ENCODE data around the gene KRTAP12-2.

KRTAP12-2 gene

GRCh38 chr21:44684483-44684882, 17.8 kb upstream of the KRTAP12-2 start:
- no peaks in the 10 kb centered on the region for H3K79me2 ChIP-seq (ENCODE audit: insufficient read depth, low read length)
- H3K27me3 ChIP-seq (ENCODE audit: insufficient read depth, low read length, poor library complexity, severe bottlenecking): no peaks in the 10 kb centered on the region
- H3K4me1 ChIP-seq (ENCODE audit: insufficient read depth, low read length, poor library complexity, severe bottlenecking): no peaks in the 10 kb centered on the region
- no peak overlapping the region for H3K4me3 ChIP-seq (ENCODE audit: low read length, poor library complexity, severe bottlenecking)
- no peaks in the 10 kb centered on the region for H4K20me1 ChIP-seq (ENCODE audit: insufficient read depth, low read length, poor library complexity, severe bottlenecking)
- no peak overlapping the region for H2AFZ ChIP-seq (ENCODE audit: low read length)
- no peak overlapping the region for H3K9ac ChIP-seq (ENCODE audit: low read depth, low read length, poor library complexity, severe bottlenecking)
- H3K9me3 ChIP-seq (ENCODE audit: insufficient read depth, low read depth, low read length): no peaks in the 10 kb centered on the region
- no peaks in the 10 kb centered on the region for H3K36me3 ChIP-seq (ENCODE audit: insufficient read depth, low read length)
- no peak overlapping the region for H3K4me2 ChIP-seq (ENCODE audit: low read depth, low read length, poor library complexity, severe bottlenecking)
- TF ChIP-seq EZH2phosphoT487 (IDR thresholded peaks at IDR 0.05; ENCODE audit: borderline replicate concordance): no peak
- TF ChIP-seq CTCF (conservative IDR thresholded peaks at IDR 0.05; ENCODE audit: low read length): no peak
- no peaks in the 10 kb centered on the region for H3F3A ChIP-seq (ENCODE audit: low read depth)
- no peaks in the 10 kb centered on the region for H3K9me2 ChIP-seq (replicated peaks; ENCODE audit: low read depth, low read length)

GRCh38 chr21:44684077-44684476, 17.4 kb upstream of the KRTAP12-2 start:
- Histone ChIP-seq H3K4me1 (ENCODE audit: insufficient read depth, low read length, poor library complexity, severe bottlenecking) (no peaks in the 10 kb centered on the region), H3K4me3 (ENCODE audit: low read length, poor library complexity, severe bottlenecking) (no peak overlapping the region), H3K9me3 (ENCODE audit: insufficient read depth, low read depth, low read length) (no peaks in the 10 kb centered on the region), H4K20me1 (ENCODE audit: insufficient read depth, low read length, poor library complexity, severe bottlenecking) (no peaks in the 10 kb centered on the region), H3K4me2 (ENCODE audit: low read depth, low read length, poor library complexity, severe bottlenecking) (no peak overlapping the region), H3K79me2 (ENCODE audit: insufficient read depth, low read length) (no peaks in the 10 kb centered on the region), H3F3A (ENCODE audit: low read depth) (no peaks in the 10 kb centered on the region), H3K36me3 (ENCODE audit: insufficient read depth, low read length) (no peaks in the 10 kb centered on the region), H3K9me2 (replicated peaks; ENCODE audit: low read depth, low read length) (no peaks in the 10 kb centered on the region), H3K27me3 (ENCODE audit: insufficient read depth, low read length, poor library complexity, severe bottlenecking) (no peaks in the 10 kb centered on the region), H3K9ac (ENCODE audit: low read depth, low read length, poor library complexity, severe bottlenecking) (no peak overlapping the region), H2AFZ (ENCODE audit: low read length) (no peak overlapping the region)
- TF ChIP-seq EZH2phosphoT487 (IDR thresholded peaks at IDR 0.05; ENCODE audit: borderline replicate concordance): no peak
- TF ChIP-seq CTCF (conservative IDR thresholded peaks at IDR 0.05; ENCODE audit: low read length): no peak

GRCh38 chr21:44682580-44683151, 15.9 kb upstream of the KRTAP12-2 start:
- H3K4me2 ChIP-seq (ENCODE audit: low read depth, low read length, poor library complexity, severe bottlenecking): no peak overlapping the region
- no peaks in the 10 kb centered on the region for H3F3A ChIP-seq (ENCODE audit: low read depth)
- H2AFZ ChIP-seq (ENCODE audit: low read length): no peak overlapping the region
- no peaks in the 10 kb centered on the region for H3K9me3 ChIP-seq (ENCODE audit: insufficient read depth, low read depth, low read length)
- no peak for TF ChIP-seq EZH2phosphoT487 (IDR thresholded peaks at IDR 0.05; ENCODE audit: borderline replicate concordance)
- no peak for TF ChIP-seq CTCF (conservative IDR thresholded peaks at IDR 0.05; ENCODE audit: low read length)
- H3K27me3 ChIP-seq (ENCODE audit: insufficient read depth, low read length, poor library complexity, severe bottlenecking): no peaks in the 10 kb centered on the region
- no peaks in the 10 kb centered on the region for H3K36me3 ChIP-seq (ENCODE audit: insufficient read depth, low read length)
- no peak overlapping the region for H3K4me3 ChIP-seq (ENCODE audit: low read length, poor library complexity, severe bottlenecking)
- no peaks in the 10 kb centered on the region for H3K79me2 ChIP-seq (ENCODE audit: insufficient read depth, low read length)
- H3K9ac ChIP-seq (ENCODE audit: low read depth, low read length, poor library complexity, severe bottlenecking): no peak overlapping the region
- no peaks in the 10 kb centered on the region for H4K20me1 ChIP-seq (ENCODE audit: insufficient read depth, low read length, poor library complexity, severe bottlenecking)
- no peaks in the 10 kb centered on the region for H3K4me1 ChIP-seq (ENCODE audit: insufficient read depth, low read length, poor library complexity, severe bottlenecking)
- no peaks in the 10 kb centered on the region for H3K9me2 ChIP-seq (replicated peaks; ENCODE audit: low read depth, low read length)

Data from Loucy (cell line).